HepG2 (cell line): ENCODE results near the gene GIPC3. TPM values are rescaled to one million over a fixed set of nuclear protein-coding genes. Genes with fewer than 3 reads are reported as not detected.
A peak's percentile ranks its signal among the peaks of the same experiment; 100 is the strongest.

ENCODE experiments used
- ATM ChIP-seq: fragments of 450-650 bp; IDR thresholded peaks from 2 replicates; pipeline ENCODE4 v1.7.1; 2017; ENCODE audit warnings: mild to moderate bottlenecking, borderline replicate concordance
- CEBPB ChIP-seq: IDR thresholded peaks from 2 replicates; pipeline ENCODE4 v1.6.1; 2011; ENCODE audit warnings: low read depth, low read length, improper control_type of control experiment, borderline replicate concordance
- CREB1 ChIP-seq, 2 experiments: fragments of 450-650 bp in 1 of 2; IDR thresholded peaks; 2 replicates each; pipeline ENCODE4 v1.6.1; 2016 to 2017; ENCODE audit warnings: control low read depth in 1 of 2, mild to moderate bottlenecking in 1 of 2, missing compliant biosample characterization in 1 of 2, missing genetic modification characterization in 1 of 2
- LCORL ChIP-seq, 2 experiments: fragments of 450-650 bp in 1 of 2; sonication (generic) in 1 of 2; formaldehyde crosslinking in 1 of 2; IDR thresholded peaks; 2 replicates each; pipeline versions ENCODE4 v1.5.0 to v1.6.1; 2017 to 2020; ENCODE audit warnings: antibody characterized with exemption in 1 of 2, missing genetic modification reagents in 1 of 2
- PAXIP1 ChIP-seq: sonication (generic); formaldehyde crosslinking; conservative IDR thresholded peaks from 2 replicates; pipeline ENCODE4 v1.4.0; 2020; ENCODE audit warnings: mild to moderate bottlenecking, missing genetic modification reagents, moderate library complexity
- SMARCC2 ChIP-seq: fragments of 450-650 bp; IDR thresholded peaks from 2 replicates; pipeline ENCODE4 v1.6.1; 2017; ENCODE audit warnings: antibody characterized with exemption, mild to moderate bottlenecking
- SMARCE1 ChIP-seq: fragments of 450-650 bp; IDR thresholded peaks from 2 replicates; pipeline ENCODE4 v1.6.1; 2017; ENCODE audit warnings: borderline replicate concordance
- SNAI1 ChIP-seq: sonication (generic); formaldehyde crosslinking; IDR thresholded peaks from 2 replicates; pipeline ENCODE4 v1.5.0; 2020; ENCODE audit warnings: mild to moderate bottlenecking, missing genetic modification reagents, borderline replicate concordance
- TGIF2 ChIP-seq: IDR thresholded peaks from 2 replicates; pipeline ENCODE4 v1.6.1; 2016; ENCODE audit warnings: control low read depth, missing compliant biosample characterization
- ZFP1 ChIP-seq: IDR thresholded peaks from 2 replicates; pipeline ENCODE4 v1.6.1; 2016
- ZIK1 ChIP-seq: sonication (generic); formaldehyde crosslinking; IDR thresholded peaks from 2 replicates; pipeline ENCODE4 v1.5.0; 2020; ENCODE audit warnings: mild to moderate bottlenecking, low read depth, missing genetic modification reagents, borderline replicate concordance
- ZNF263 ChIP-seq: sonication (generic); formaldehyde crosslinking; IDR thresholded peaks from 2 replicates; pipeline ENCODE4 v1.4.0; 2020; ENCODE audit warnings: missing genetic modification reagents
- ZNF660 ChIP-seq: sonication (generic); formaldehyde crosslinking; IDR thresholded peaks from 2 replicates; pipeline ENCODE4 v1.5.1; 2020; ENCODE audit warnings: mild to moderate bottlenecking, low read depth, missing genetic modification reagents, borderline replicate concordance
- ZNF672 ChIP-seq: sonication (generic); formaldehyde crosslinking; IDR thresholded peaks from 2 replicates; pipeline ENCODE4 v1.8.1; 2022; ENCODE audit warnings: missing genetic modification reagents
- ZNF710 ChIP-seq: sonication (generic); formaldehyde crosslinking; IDR thresholded peaks from 2 replicates; pipeline ENCODE4 v1.5.0; 2020; ENCODE audit warnings: mild to moderate bottlenecking, missing genetic modification reagents, borderline replicate concordance
- ZNF75D ChIP-seq: sonication (generic); formaldehyde crosslinking; IDR thresholded peaks from 2 replicates; pipeline ENCODE4 v1.8.1; 2023; ENCODE audit warnings: missing genetic modification reagents, mild to moderate bottlenecking, borderline replicate concordance
- polyA plus RNA-seq, 8 experiments: library from polyadenylated mRNA; depleted of rRNA in 3 of 8; stranded (reverse) in 7 of 8; unstranded in 1 of 8; fragments of >200 nt; fragmentation: Illumina TruSeq in 4 of 8; extraction: Trizol in 4 of 8; gene quantifications; 2 replicates each; pipeline versions ENCODE4 v1.2.1 to v1.2.3, GENCODE V29; 2011 to 2016; ENCODE audit warnings: low read depth in 4 of 8, missing spikeins in 1 of 8, mixed read lengths in 1 of 8; ENCODE audit not compliant: insufficient read depth in 1 of 8
- total RNA-seq, 5 experiments: library from RNA; depleted of rRNA; stranded (reverse); fragments of >200 nt; fragmentation: Illumina TruSeq; extraction: Trizol; gene quantifications; 2 replicates each; pipeline ENCODE4 v1.2.3, GENCODE V29; 2016; ENCODE audit warnings: low read depth in 1 of 5
- TF ChIP-seq, protein P1 (sequence below): sonication (generic); formaldehyde crosslinking; IDR thresholded peaks from 2 replicates; pipeline ENCODE4 v1.9.0; 2021; ENCODE audit warnings: missing genetic modification reagents, borderline replicate concordance
- TF ChIP-seq, protein P2 (sequence below): fragments of 450-650 bp; IDR thresholded peaks from 2 replicates; pipeline ENCODE4 v1.6.1; 2016

Gene GIPC3
- total and polyA plus RNA-seq, 2 of the 13 experiments (the other 11 are each of a cell fraction or from before 2014, with no cell fraction given), result 0.05 TPM; not detected in 1

DNA sequence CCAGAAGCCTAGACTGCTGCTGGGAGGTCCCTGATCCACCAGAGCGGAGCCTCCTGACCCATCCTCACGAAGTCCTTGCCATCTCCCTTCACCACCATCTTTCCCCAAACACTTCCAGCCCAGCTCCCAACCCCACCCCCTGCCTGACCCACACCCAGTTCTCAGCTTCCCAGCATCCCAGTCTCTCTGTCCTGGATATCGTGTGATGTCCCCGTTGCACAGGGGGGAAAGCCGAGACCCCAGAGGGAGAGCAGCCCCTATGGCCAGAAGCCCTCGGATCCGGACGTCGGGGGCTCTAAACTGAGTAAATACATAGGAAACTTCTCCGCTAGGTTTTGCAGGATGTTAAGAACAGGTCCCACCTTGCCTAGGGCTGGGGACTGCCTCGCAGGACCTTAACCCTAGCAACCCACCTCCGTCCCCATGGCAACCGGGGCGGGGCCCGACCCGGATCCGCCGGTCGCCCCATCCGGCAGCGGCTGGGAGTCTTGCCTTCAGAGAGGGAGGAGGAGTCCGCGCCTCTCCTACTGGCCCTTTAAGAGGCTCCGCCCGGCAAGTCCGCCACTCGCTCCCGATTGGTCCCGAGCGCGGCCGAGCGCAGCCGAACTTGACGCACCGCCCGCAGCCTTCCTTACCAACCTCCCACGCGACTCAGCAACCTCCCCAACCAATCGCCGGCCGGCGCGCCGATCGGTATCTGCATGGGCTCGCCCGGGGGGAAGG lies 13.0 kb upstream of the GIPC3 start (continued):
- TF ChIP-seq CEBPB, result no peak
- 0 out of 2 replicates have a peak, but pooled peaks have one; percentile 60 for TF ChIP-seq ZNF263 (CRISPR knock-in tag)
- no peak for TF ChIP-seq TGIF2 (CRISPR knock-in tag)
- TF ChIP-seq SMARCC2, result no peak
- TF ChIP-seq ZFP1 (CRISPR knock-in tag), result no peak
- TF ChIP-seq ZNF660, result no peak
- TF ChIP-seq ZIK1, result no peak
- TF ChIP-seq CREB1 (IDR thresholded peaks at IDR 0.05), result peak; percentile 78
- peak; percentile 57; the same call in 1 of the 2 replicates for TF ChIP-seq CREB1 (CRISPR knock-in tag; IDR thresholded peaks at IDR 0.05)
- TF ChIP-seq SNAI1 (CRISPR knock-in tag), result no peak
- peak; percentile 44; the same call in 1 of the 2 replicates for TF ChIP-seq PAXIP1 (CRISPR knock-in tag)
- TF ChIP-seq ZNF75D (CRISPR knock-in tag), result no peak
- TF ChIP-seq, protein P1, sequence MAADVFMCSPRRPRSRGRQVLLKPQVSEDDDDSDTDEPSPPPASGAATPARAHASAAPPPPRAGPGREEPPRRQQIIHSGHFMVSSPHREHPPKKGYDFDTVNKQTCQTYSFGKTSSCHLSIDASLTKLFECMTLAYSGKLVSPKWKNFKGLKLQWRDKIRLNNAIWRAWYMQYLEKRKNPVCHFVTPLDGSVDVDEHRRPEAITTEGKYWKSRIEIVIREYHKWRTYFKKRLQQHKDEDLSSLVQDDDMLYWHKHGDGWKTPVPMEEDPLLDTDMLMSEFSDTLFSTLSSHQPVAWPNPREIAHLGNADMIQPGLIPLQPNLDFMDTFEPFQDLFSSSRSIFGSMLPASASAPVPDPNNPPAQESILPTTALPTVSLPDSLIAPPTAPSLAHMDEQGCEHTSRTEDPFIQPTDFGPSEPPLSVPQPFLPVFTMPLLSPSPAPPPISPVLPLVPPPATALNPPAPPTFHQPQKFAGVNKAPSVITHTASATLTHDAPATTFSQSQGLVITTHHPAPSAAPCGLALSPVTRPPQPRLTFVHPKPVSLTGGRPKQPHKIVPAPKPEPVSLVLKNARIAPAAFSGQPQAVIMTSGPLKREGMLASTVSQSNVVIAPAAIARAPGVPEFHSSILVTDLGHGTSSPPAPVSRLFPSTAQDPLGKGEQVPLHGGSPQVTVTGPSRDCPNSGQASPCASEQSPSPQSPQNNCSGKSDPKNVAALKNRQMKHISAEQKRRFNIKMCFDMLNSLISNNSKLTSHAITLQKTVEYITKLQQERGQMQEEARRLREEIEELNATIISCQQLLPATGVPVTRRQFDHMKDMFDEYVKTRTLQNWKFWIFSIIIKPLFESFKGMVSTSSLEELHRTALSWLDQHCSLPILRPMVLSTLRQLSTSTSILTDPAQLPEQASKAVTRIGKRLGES, result no peak
- TF ChIP-seq ZNF672, result no peak
- TF ChIP-seq LCORL (IDR thresholded peaks at IDR 0.05), result no peak
- no peak for TF ChIP-seq LCORL (CRISPR knock-in tag; IDR thresholded peaks at IDR 0.05)
- TF ChIP-seq ATM, result no peak
- no peak for TF ChIP-seq SMARCE1
- no peak for TF ChIP-seq ZNF710 (CRISPR knock-in tag)
- TF ChIP-seq, protein P2, sequence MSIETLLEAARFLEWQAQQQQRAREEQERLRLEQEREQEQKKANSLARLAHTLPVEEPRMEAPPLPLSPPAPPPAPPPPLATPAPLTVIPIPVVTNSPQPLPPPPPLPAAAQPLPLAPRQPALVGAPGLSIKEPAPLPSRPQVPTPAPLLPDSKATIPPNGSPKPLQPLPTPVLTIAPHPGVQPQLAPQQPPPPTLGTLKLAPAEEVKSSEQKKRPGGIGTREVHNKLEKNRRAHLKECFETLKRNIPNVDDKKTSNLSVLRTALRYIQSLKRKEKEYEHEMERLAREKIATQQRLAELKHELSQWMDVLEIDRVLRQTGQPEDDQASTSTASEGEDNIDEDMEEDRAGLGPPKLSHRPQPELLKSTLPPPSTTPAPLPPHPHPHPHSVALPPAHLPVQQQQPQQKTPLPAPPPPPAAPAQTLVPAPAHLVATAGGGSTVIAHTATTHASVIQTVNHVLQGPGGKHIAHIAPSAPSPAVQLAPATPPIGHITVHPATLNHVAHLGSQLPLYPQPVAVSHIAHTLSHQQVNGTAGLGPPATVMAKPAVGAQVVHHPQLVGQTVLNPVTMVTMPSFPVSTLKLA, result 0 out of 2 replicates have a peak, but pooled peaks have one; percentile 14
